SK-N-SH (cell line): Measurements from ENCODE around the gene IGSF3. TPM values are rescaled to one million over a fixed set of nuclear protein-coding genes. Genes with fewer than 3 reads are reported as not detected.

ENCODE experiments used
- CTCF ChIA-PET: fragments of 300-600, 350-600 bp; formaldehyde crosslinking; extraction: SDS; loops from one replicate; lab custom pipeline; 2021; lab: Yijun Ruan, JAX
- POLR2A ChIA-PET: fragments of 350-600 bp; sonication (Branson Sonifier 250); formaldehyde crosslinking; extraction: SDS; loops from one replicate; lab custom pipeline; 2020; ENCODE audit warnings: antibody characterized with exemption, inconsistent platforms; lab: Yijun Ruan, JAX
- DNase-seq: peaks from one replicate; pipeline ENCODE4 v3.0.0; 2012
- H2AFZ ChIP-seq: fragments of 200-600 bp; sonication (generic); 2 replicates; pipeline ENCODE4 v1.8.1; 2016; ENCODE audit warnings: antibody characterized with exemption, mild to moderate bottlenecking, low read depth
- H3F3A ChIP-seq: fragments of 200-600 bp; sonication (generic); replicated peaks from 2 replicates; pipeline ENCODE3; 2016; ENCODE audit warnings: antibody characterized with exemption, mild to moderate bottlenecking; ENCODE audit not compliant: insufficient read depth
- H3K27ac ChIP-seq, 2 experiments: fragments of 200-500 bp in 1 of 2; fragments of 200-600 bp in 1 of 2; sonication (Bioruptor generic) in 1 of 2; sonication (generic), shearing (Covaris generic) in 1 of 2; 2 replicates each; pipeline versions ENCODE4 v1.5.1 to v1.6.1; 2014 to 2016; ENCODE audit warnings: low read depth in 2 of 2, inconsistent platforms in 1 of 2, low read length in 1 of 2, mild to moderate bottlenecking in 1 of 2, mixed read lengths in 1 of 2
- H3K27me3 ChIP-seq: fragments of 200-600 bp; sonication (generic), shearing (Covaris generic); 2 replicates; pipeline ENCODE4 v1.6.1; 2016; ENCODE audit warnings: mixed run types; ENCODE audit not compliant: insufficient read depth
- H3K36me3 ChIP-seq, 2 experiments: fragments of 200-500 bp in 1 of 2; fragments of 200-600 bp in 1 of 2; sonication (Bioruptor generic) in 1 of 2; sonication (generic) in 1 of 2; replicated peaks in 1 of 2; 2 replicates each; pipeline versions ENCODE3 to v1.5.1; 2014 to 2016; ENCODE audit warnings: low read length in 1 of 2, mild to moderate bottlenecking in 1 of 2; ENCODE audit not compliant: insufficient read depth in 2 of 2, control insufficient read depth in 1 of 2
- H3K4me1 ChIP-seq, 2 experiments: fragments of 200-500 bp in 1 of 2; fragments of 200-600 bp in 1 of 2; sonication (Bioruptor generic) in 1 of 2; sonication (generic), shearing (Covaris generic) in 1 of 2; 2 replicates each; pipeline versions ENCODE4 v1.5.1 to v1.6.1; 2014 to 2016; ENCODE audit warnings: low read depth in 1 of 2, low read length in 1 of 2, mixed run types in 1 of 2; ENCODE audit not compliant: insufficient read depth in 2 of 2, control insufficient read depth in 1 of 2
- H3K4me2 ChIP-seq: fragments of 200-600 bp; sonication (generic), shearing (Covaris generic); 2 replicates; pipeline ENCODE4 v1.6.1; 2017; ENCODE audit warnings: mixed run types
- H3K4me3 ChIP-seq, 2 experiments: fragments of 200-500 bp in 1 of 2; fragments of 200-600 bp in 1 of 2; sonication (Bioruptor generic) in 1 of 2; sonication (generic), shearing (Covaris generic) in 1 of 2; 2 replicates each; pipeline versions ENCODE4 v1.5.1 to v1.8.1; 2014 to 2016; ENCODE audit warnings: low read depth in 2 of 2, inconsistent platforms in 1 of 2, low read length in 1 of 2, mild to moderate bottlenecking in 1 of 2, mixed read lengths in 1 of 2, moderate library complexity in 1 of 2
- H3K79me2 ChIP-seq: fragments of 200-600 bp; sonication (generic); 2 replicates; pipeline ENCODE4 v1.8.1; 2017; ENCODE audit warnings: mild to moderate bottlenecking; ENCODE audit not compliant: insufficient read depth
- H3K9ac ChIP-seq: fragments of 200-600 bp; sonication (generic); 2 replicates; pipeline ENCODE4 v1.6.1; 2017; ENCODE audit warnings: mixed run types
- H3K9me2 ChIP-seq: fragments of 200-600 bp; sonication (generic); 2 replicates; pipeline ENCODE4 v1.6.1; 2017; ENCODE audit warnings: mixed run types
- H3K9me3 ChIP-seq: fragments of 200-600 bp; sonication (generic); 2 replicates; pipeline ENCODE4 v1.6.1; 2017; ENCODE audit warnings: mixed run types, mild to moderate bottlenecking, moderate library complexity
- H4K20me1 ChIP-seq: fragments of 200-600 bp; sonication (generic); 2 replicates; pipeline ENCODE4 v1.6.1; 2017; ENCODE audit warnings: mild to moderate bottlenecking, mixed run types; ENCODE audit not compliant: insufficient read depth
- CHD2 ChIP-seq: fragments of 150-350 bp; IDR thresholded peaks from 2 replicates; pipeline ENCODE4 v1.6.1; 2018; ENCODE audit warnings: low read length; ENCODE audit not compliant: partially characterized antibody
- CTCF ChIP-seq: fragments of 200-600 bp; sonication (generic); IDR thresholded peaks from 2 replicates; pipeline ENCODE4 v1.6.1; 2017; ENCODE audit warnings: antibody characterized with exemption, mild to moderate bottlenecking, moderate library complexity
- ELF1 ChIP-seq: IDR thresholded peaks from 2 replicates; pipeline ENCODE4 v1.4.0; 2012
- EP300 ChIP-seq, 2 experiments: IDR thresholded peaks; 2 replicates each; pipeline versions ENCODE4 v1.4.0 to v1.6.1; 2012; ENCODE audit warnings: borderline replicate concordance in 1 of 2, low read depth in 1 of 2, low read length in 1 of 2
- EZH2phosphoT487 ChIP-seq: fragments of 200-600 bp; sonication (generic); IDR thresholded peaks from 2 replicates; pipeline ENCODE4 v1.6.1; 2017; ENCODE audit warnings: low read depth, mixed run types, mild to moderate bottlenecking, antibody characterized with exemption, moderate library complexity, borderline replicate concordance
- GABPA ChIP-seq: IDR thresholded peaks from 2 replicates; pipeline ENCODE4 v1.4.0; 2012; ENCODE audit warnings: low read depth, mild to moderate bottlenecking
- IRF3 ChIP-seq: fragments of 150-350 bp; IDR thresholded peaks from 2 replicates; pipeline ENCODE4 v1.6.1; 2016; ENCODE audit warnings: mild to moderate bottlenecking, low read depth, low read length
- JUND ChIP-seq: IDR thresholded peaks from 2 replicates; pipeline ENCODE4 v1.4.0; 2012
- MAX ChIP-seq: IDR thresholded peaks from 2 replicates; pipeline ENCODE4 v1.4.0; 2012; ENCODE audit warnings: low read depth
- MEF2A ChIP-seq: IDR thresholded peaks from 2 replicates; pipeline ENCODE4 v1.4.0; 2012; ENCODE audit warnings: low read depth, borderline replicate concordance
- MXI1 ChIP-seq: IDR thresholded peaks from 2 replicates; pipeline ENCODE4 v1.6.1; 2012; ENCODE audit warnings: mild to moderate bottlenecking, low read depth, low read length, improper control_type of control experiment
- NFIC ChIP-seq: IDR thresholded peaks from 2 replicates; pipeline ENCODE4 v1.4.0; 2012; ENCODE audit warnings: borderline replicate concordance
- NRF1 ChIP-seq: IDR thresholded peaks from 2 replicates; pipeline ENCODE4 v1.6.1; 2012; ENCODE audit warnings: low read depth, mild to moderate bottlenecking, low read length
- PBX3 ChIP-seq: IDR thresholded peaks from 2 replicates; pipeline ENCODE4; 2012
- POLR2AphosphoS5 ChIP-seq: IDR thresholded peaks from 2 replicates; pipeline ENCODE4 v1.6.1; 2012; ENCODE audit warnings: low read depth, low read length
- RCOR1 ChIP-seq: fragments of 150-350 bp; IDR thresholded peaks from 2 replicates; pipeline ENCODE4 v1.6.1; 2017; ENCODE audit warnings: antibody characterized with exemption, low read length
- SIN3A ChIP-seq: IDR thresholded peaks from 2 replicates; pipeline ENCODE4 v1.6.1; 2012; ENCODE audit warnings: low read depth, mild to moderate bottlenecking, low read length, moderate library complexity, borderline replicate concordance
- SMC3 ChIP-seq: IDR thresholded peaks from 2 replicates; pipeline ENCODE4 v1.6.1; 2012; ENCODE audit warnings: low read depth, low read length, improper control_type of control experiment
- USF2 ChIP-seq: fragments of 150-350 bp; IDR thresholded peaks from 2 replicates; pipeline ENCODE4 v1.6.1; 2017; ENCODE audit warnings: antibody characterized with exemption, low read length, low read depth, borderline replicate concordance
- YY1 ChIP-seq: IDR thresholded peaks from 2 replicates; pipeline ENCODE4 v1.4.0; 2012; ENCODE audit warnings: low read depth, mild to moderate bottlenecking
- WGBS: methylation state at CpG from one replicate; pipeline ENCODE4 v1.1.6; 2017; ENCODE audit warnings: low lambda C conversion rate; 5-methylcytosine and 5-hydroxymethylcytosine counted together
- polyA plus RNA-seq, 3 experiments: library from polyadenylated mRNA; depleted of rRNA; stranded (reverse); fragments of >200 nt; gene quantifications; 2 replicates each; pipeline ENCODE4 v1.2.3, GENCODE V29; 2012

IGSF3 gene
- polyA plus RNA-seq, 1 of the 3 experiments (the other 2 are of a cell fraction) = 3.0 TPM

GRCh38 chr1:116568662-116569380, 98.7 kb downstream of the IGSF3 start:
- peaks cover 47% of the 10 kb centered on the region for H3K79me2 ChIP-seq
- no peak overlapping the region for H3K27ac ChIP-seq
- ChIA-PET POLR2A (interaction anchor here (0.7 kb wide), 1 partner anchor 1110 kb away, joined by 5 read pairs; no protein-coding TSS in a partner anchor), CTCF (interaction anchor here (0.6 to 2.4 kb wide), 10 partner anchors 9 to 944 kb away, joined by 3 to 11 read pairs (median 4); partner anchors contain the start of gene IGSF3)
- peaks cover 0 to 3% of the 10 kb centered on the region in 2 experiments for H3K36me3 ChIP-seq
- no peak for DNase-seq
- H3K27me3 ChIP-seq = no peaks in the 10 kb centered on the region
- no peaks in the 10 kb centered on the region for H3K9me2 ChIP-seq
- H3K9ac ChIP-seq = no peak overlapping the region
- H3K9me3 ChIP-seq = no peaks in the 10 kb centered on the region
- H3K4me1 ChIP-seq = peaks cover 4 to 19% of the 10 kb centered on the region in 2 experiments; a peak in 2 of 4 replicates
- H3K4me3 ChIP-seq = no peak overlapping the region
- peak overlapping the region; percentile 91 for H3K4me2 ChIP-seq
- H4K20me1 ChIP-seq = no peaks in the 10 kb centered on the region
- peaks cover 8% of the 10 kb centered on the region for H3F3A ChIP-seq
- WGBS = 94% methylated on average over 2 of the region's 2 CpGs
- H2AFZ ChIP-seq = no peak overlapping the region
- TF ChIP-seq CTCF = no peak
- TF ChIP-seq YY1 = no peak
- TF ChIP-seq MAX = no peak
- no peak for TF ChIP-seq EZH2phosphoT487
- no peak for TF ChIP-seq POLR2AphosphoS5
- TF ChIP-seq SIN3A = no peak
- no peak for TF ChIP-seq PBX3
- no peak for TF ChIP-seq MXI1
- no peak for TF ChIP-seq NRF1
- TF ChIP-seq NFIC = no peak
- no peak for TF ChIP-seq RCOR1
- TF ChIP-seq GABPA = no peak
- no peak for TF ChIP-seq ELF1
- no peak for TF ChIP-seq JUND
- no peak for TF ChIP-seq EP300 (IDR thresholded peaks at IDR 0.05; ENCODE audit: borderline replicate concordance in 1 of 2, low read depth in 1 of 2, low read length in 1 of 2)
- no peak for TF ChIP-seq USF2
- TF ChIP-seq CHD2 = no peak
- no peak for TF ChIP-seq IRF3
- TF ChIP-seq SMC3 = no peak
- TF ChIP-seq MEF2A = no peak
